Esophagus squamous epithelium (tissue), 4 donors: ENCODE results near the gene SPATA31E1.

ENCODE experiments used
- CTCF ChIP-seq, 6 experiments: fragments of 450-650 bp in 4 of 6; fragments of 200-600 bp in 2 of 6; sonication (generic) in 2 of 6; IDR thresholded peaks; one replicate each; pipeline ENCODE4 v1.5.1; 2016 to 2019; ENCODE audit warnings: antibody characterized with exemption in 6 of 6, mild to moderate bottlenecking in 4 of 6, moderate library complexity in 4 of 6
- POLR2A ChIP-seq, 4 donors: fragments of 450-650 bp; IDR thresholded peaks; one replicate each; pipeline ENCODE4 v1.6.1; 2017; ENCODE audit warnings: antibody characterized with exemption in 4 of 4, mild to moderate bottlenecking in 4 of 4, moderate library complexity in 3 of 4

DNA sequence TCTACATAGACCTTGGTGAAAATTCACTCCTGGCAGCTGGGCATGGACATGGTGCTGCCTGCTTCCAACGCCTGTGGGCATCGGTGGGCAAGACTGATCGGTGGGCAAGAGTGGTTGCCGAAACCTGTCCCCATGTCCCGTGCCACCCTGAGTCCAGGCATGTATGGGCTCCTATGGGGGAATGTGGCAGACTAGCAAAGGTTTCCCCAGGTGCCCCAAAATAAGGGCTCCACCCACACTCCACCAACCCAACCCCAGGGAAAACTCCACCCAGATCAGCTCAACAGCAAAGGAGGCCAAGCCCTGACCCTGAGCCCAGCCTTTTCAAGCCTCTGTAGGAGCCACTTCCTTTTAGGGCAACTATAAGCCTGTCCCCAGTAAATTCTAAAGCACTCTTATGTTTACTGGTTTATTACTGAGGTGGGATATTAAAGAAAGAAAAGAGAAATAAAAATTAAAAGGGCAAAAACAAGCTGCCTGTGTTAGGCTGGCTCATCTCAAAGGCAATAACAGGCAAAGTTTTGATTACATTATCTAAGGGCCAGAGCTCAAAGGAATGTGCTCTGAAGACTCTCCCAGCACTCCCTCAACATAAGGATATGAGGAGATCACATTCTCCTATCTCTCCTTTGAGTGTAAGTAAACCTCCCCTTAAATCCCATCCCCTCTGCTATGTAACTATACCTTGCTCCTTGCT lies 8.9 kb upstream of the SPATA31E1 start:
- TF ChIP-seq CTCF (IDR thresholded peaks at IDR 0.05) (no peak), POLR2A (IDR thresholded peaks at IDR 0.05) (no peak)
